ENCODE data around the gene SEC24D. TPM values are rescaled to one million over a fixed set of nuclear protein-coding genes. Genes with fewer than 3 reads are reported as not detected.

Gene SEC24D
- total RNA-seq, 1 donor from 2014 or later = 48.5 TPM

DNA sequence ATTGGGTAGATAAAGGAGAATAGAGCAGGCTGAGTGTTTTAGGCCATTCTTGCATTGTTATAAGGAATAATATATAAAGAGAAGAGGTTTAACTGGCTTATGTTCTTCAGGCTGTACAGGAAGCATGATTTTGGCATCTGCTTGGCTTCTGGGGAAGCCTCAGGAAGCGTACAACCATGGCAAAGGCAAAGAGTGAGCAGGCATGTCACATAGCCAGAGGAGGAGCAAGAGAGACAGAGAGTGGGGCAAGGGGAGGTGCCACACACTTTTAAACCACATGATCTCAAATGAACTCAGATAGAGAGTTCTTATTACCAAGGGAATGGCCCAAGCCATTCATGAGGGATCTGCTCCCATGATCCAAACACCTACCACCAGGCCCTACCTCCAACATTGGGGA lies 155.1 kb downstream of the SEC24D start:
- DNase-seq (ENCODE audit: low read depth) = no peak
- Histone ChIP-seq H3K27me3 (ENCODE audit: control insufficient read depth, insufficient read depth, low read length) (no peaks in the 10 kb centered on the region), H3K4me3 (ENCODE audit: low read depth, low read length) (no peak overlapping the region), H3K36me3 (ENCODE audit: control insufficient read depth, insufficient read depth, low read length) (no peaks in the 10 kb centered on the region)
- TF ChIP-seq, protein P1, sequence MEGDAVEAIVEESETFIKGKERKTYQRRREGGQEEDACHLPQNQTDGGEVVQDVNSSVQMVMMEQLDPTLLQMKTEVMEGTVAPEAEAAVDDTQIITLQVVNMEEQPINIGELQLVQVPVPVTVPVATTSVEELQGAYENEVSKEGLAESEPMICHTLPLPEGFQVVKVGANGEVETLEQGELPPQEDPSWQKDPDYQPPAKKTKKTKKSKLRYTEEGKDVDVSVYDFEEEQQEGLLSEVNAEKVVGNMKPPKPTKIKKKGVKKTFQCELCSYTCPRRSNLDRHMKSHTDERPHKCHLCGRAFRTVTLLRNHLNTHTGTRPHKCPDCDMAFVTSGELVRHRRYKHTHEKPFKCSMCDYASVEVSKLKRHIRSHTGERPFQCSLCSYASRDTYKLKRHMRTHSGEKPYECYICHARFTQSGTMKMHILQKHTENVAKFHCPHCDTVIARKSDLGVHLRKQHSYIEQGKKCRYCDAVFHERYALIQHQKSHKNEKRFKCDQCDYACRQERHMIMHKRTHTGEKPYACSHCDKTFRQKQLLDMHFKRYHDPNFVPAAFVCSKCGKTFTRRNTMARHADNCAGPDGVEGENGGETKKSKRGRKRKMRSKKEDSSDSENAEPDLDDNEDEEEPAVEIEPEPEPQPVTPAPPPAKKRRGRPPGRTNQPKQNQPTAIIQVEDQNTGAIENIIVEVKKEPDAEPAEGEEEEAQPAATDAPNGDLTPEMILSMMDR (IDR thresholded peaks at IDR 0.05; ENCODE audit: insufficient read depth, low read length, poor library complexity, severe bottlenecking) = no peak

DNA sequence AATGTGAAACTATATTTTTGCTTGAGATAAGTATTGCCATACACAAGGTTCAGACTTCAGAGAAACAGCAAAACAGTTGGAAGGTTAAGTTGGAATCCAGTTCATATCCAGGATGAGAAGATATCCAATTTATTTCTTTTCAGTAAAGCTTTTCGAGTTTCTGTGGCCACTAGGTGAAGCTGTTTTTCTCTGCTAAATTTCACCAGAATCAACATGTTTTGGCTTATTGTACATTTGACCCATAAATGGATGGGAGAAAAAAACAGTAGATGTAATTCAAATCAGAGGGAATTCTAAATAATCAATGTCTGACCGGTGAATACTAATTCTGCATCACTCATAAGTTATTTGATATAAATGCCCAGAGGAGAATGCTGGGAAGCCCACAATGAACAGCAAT lies 159.8 kb downstream of the SEC24D start:
- H3K36me3 ChIP-seq (ENCODE audit: control insufficient read depth, insufficient read depth, low read length) = no peaks in the 10 kb centered on the region
- no peak for DNase-seq (ENCODE audit: low read depth)
- H3K4me3 ChIP-seq (ENCODE audit: low read depth, low read length) = no peak overlapping the region
- H3K27me3 ChIP-seq (ENCODE audit: control insufficient read depth, insufficient read depth, low read length) = no peaks in the 10 kb centered on the region
- TF ChIP-seq, protein P1 (IDR thresholded peaks at IDR 0.05; ENCODE audit: insufficient read depth, low read length, poor library complexity, severe bottlenecking) = no peak

Other genes starting within 250 kb of the SEC24D start
- 42.2 and 52.1 TPM in 2 replicates for gene METTL14, start 150.7 kb downstream of the SEC24D start, total RNA-seq
- gene SYNPO2, start 52.7 kb upstream of the SEC24D start, total RNA-seq = 0.42 and 0.68 TPM in 2 replicates

Measured in kidney epithelial cell (primary cell).